NCI-H2196 treated with DMSO at 0.1 percent for 48 hours (cell line): ENCODE data around the gene HOXA11.

Experiments
- DNase-seq: peaks from one replicate; lab custom pipeline; 2025; ENCODE audit not compliant: unreplicated experiment; lab: John Stamatoyannopoulos, UW

HOXA11 gene

GRCh38 chr7:27185013-27185853 is at the start of gene HOXA11:
Gene HOXA11, minus strand, starts transcription at chr7:27185232. Its CDS starts 88 bp downstream, at chr7:27185144.
- DNase-seq, result no peak

GRCh38 chr7:27229448-27229847 is 44.4 kb upstream of the HOXA11 start:
- DNase-seq, result no peak

- no peak for DNase-seq
Measured at GRCh38 chr7:27224983-27225934, 40.2 kb upstream of the HOXA11 start.

GRCh38 chr7:27223941-27224575 is 39.0 kb upstream of the HOXA11 start:
- DNase-seq, result no peak

- no peak for DNase-seq
Measured at GRCh38 chr7:27221201-27221797, 36.3 kb upstream of the HOXA11 start.

GRCh38 chr7:27220440-27220955 is 35.5 kb upstream of the HOXA11 start:
- DNase-seq, result no peak

- DNase-seq, result no peak
Measured at GRCh38 chr7:27219821-27220220, 34.8 kb upstream of the HOXA11 start.

GRCh38 chr7:27217951-27218350 is 32.9 kb upstream of the HOXA11 start:
- DNase-seq, result no peak

- no peak for DNase-seq
Measured at GRCh38 chr7:27215356-27215755, 30.3 kb upstream of the HOXA11 start.

- no peak for DNase-seq
Measured at GRCh38 chr7:27214239-27214950, 29.4 kb upstream of the HOXA11 start.

GRCh38 chr7:27213433-27214238 is 28.6 kb upstream of the HOXA11 start:
- no peak for DNase-seq

- no peak for DNase-seq
Measured at GRCh38 chr7:27212497-27213432, 27.7 kb upstream of the HOXA11 start.

GRCh38 chr7:27211764-27212204 is 26.8 kb upstream of the HOXA11 start:
- no peak for DNase-seq

GRCh38 chr7:27211084-27211446 is 26.0 kb upstream of the HOXA11 start:
- no peak for DNase-seq

GRCh38 chr7:27210441-27211083 is 25.5 kb upstream of the HOXA11 start:
- DNase-seq, result no peak

GRCh38 chr7:27209933-27210440 is 25.0 kb upstream of the HOXA11 start:
- DNase-seq, result no peak

GRCh38 chr7:27208998-27209397 is 24.0 kb upstream of the HOXA11 start:
- DNase-seq, result no peak
